A549 (cell line): ENCODE measurements around the gene TTC34. TPM values are rescaled to one million over a fixed set of nuclear protein-coding genes. Genes with fewer than 3 reads are reported as not detected.

Experiments used
- ATAC-seq, 2 experiments: fragments of 200-7000 bp in 1 of 2; fragments of >200 bp in 1 of 2; cut with Nextera tagmentation in 1 of 2; cut with Tn5 transposase in 1 of 2; 3 replicates each; pipeline versions ENCODE4 v1.8.0 to v1.9.1; 2018 to 2020; ENCODE audit warnings: mild to moderate bottlenecking in 1 of 2, moderate library complexity in 1 of 2
- CTCF ChIA-PET: fragments of 300-600 bp; sonication (Branson Sonifier 250); formaldehyde crosslinking; extraction: SDS; loops from one replicate; lab custom pipeline; 2021; ENCODE audit warnings: antibody characterized with exemption, inconsistent platforms; lab: Yijun Ruan, JAX
- POLR2A ChIA-PET: fragments of 350-600 bp; formaldehyde crosslinking; extraction: SDS; loops from one replicate; lab custom pipeline; 2021; ENCODE audit warnings: antibody characterized with exemption, inconsistent platforms; lab: Yijun Ruan, JAX
- DNase-seq, 2 experiments: peaks; one replicate each; pipeline versions ENCODE4 v3.0.0 to v3.0.0-alpha.2; 2011 to 2016; ENCODE audit warnings: low read depth in 1 of 2, low spot score in 1 of 2
- FAIRE-seq: peaks from 2 replicates; lab custom pipeline; 2011; peaks lifted over from hg19 to GRCh38; lab: Jason Lieb, UNC
- H3K27ac ChIP-seq, 2 experiments: fragments of >200 bp; sonication (Bioruptor Twin); formaldehyde crosslinking; 3 replicates each; pipeline ENCODE4 v1.5.1; 2016 to 2017
- H3K4me1 ChIP-seq: fragments of >200 bp; sonication (Bioruptor Twin); formaldehyde crosslinking; 3 replicates; pipeline ENCODE4 v1.6.1; 2016
- H3K4me2 ChIP-seq: fragments of >200 bp; sonication (Bioruptor Twin); formaldehyde crosslinking; 3 replicates; pipeline ENCODE4 v1.6.1; 2016
- H3K4me3 ChIP-seq: fragments of >200 bp; sonication (Bioruptor Twin); formaldehyde crosslinking; 3 replicates; pipeline ENCODE4 v1.5.1; 2016
- H3K9me3 ChIP-seq: fragments of >200 bp; sonication (Bioruptor Twin); formaldehyde crosslinking; 3 replicates; pipeline ENCODE4 v1.6.1; 2016
- BHLHE40 ChIP-seq: IDR thresholded peaks from 2 replicates; pipeline ENCODE4 v1.6.1; 2012; ENCODE audit warnings: low read depth, low read length, inconsistent platforms
- CBX8 ChIP-seq: fragments of 200-600 bp; sonication (generic); IDR thresholded peaks from 2 replicates; pipeline ENCODE4 v1.6.1; 2016
- CTCF ChIP-seq: fragments of >200 bp; sonication (Bioruptor Twin); formaldehyde crosslinking; IDR thresholded peaks from 3 replicates; pipeline ENCODE4 v1.5.1; 2016
- ESRRA ChIP-seq: fragments of 150-350 bp; IDR thresholded peaks from 2 replicates; pipeline ENCODE4 v1.6.1; 2014; ENCODE audit warnings: mild to moderate bottlenecking, low read length, borderline replicate concordance
- FOSB ChIP-seq: fragments of 250-450 bp; sonication (Bioruptor Pico); IDR thresholded peaks from 2 replicates; pipeline ENCODE4 v1.5.0; 2020; ENCODE audit warnings: mild to moderate bottlenecking, moderate library complexity
- FOXS1 ChIP-seq: fragments of 250-450 bp; sonication (Bioruptor Pico); IDR thresholded peaks from 2 replicates; pipeline ENCODE4 v1.5.0; 2020; ENCODE audit warnings: mild to moderate bottlenecking, moderate library complexity
- HEYL ChIP-seq: fragments of 250-450 bp; sonication (Bioruptor Pico); IDR thresholded peaks from 2 replicates; pipeline ENCODE4 v1.8.0; 2021; ENCODE audit warnings: mild to moderate bottlenecking, moderate library complexity
- HOXB13 ChIP-seq: fragments of 250-450 bp; sonication (Bioruptor Pico); IDR thresholded peaks from 2 replicates; pipeline ENCODE4 v1.5.0; 2020; ENCODE audit warnings: low read depth, mild to moderate bottlenecking, moderate library complexity
- HOXB5 ChIP-seq: fragments of 250-450 bp; sonication (Bioruptor Pico); IDR thresholded peaks from 2 replicates; pipeline ENCODE4 v1.5.0; 2020; ENCODE audit warnings: mild to moderate bottlenecking, moderate library complexity
- JUNB ChIP-seq: fragments of >200 bp; sonication (Bioruptor Twin); formaldehyde crosslinking; IDR thresholded peaks from 2 replicates; pipeline ENCODE4 v1.6.1; 2016
- NFE2L2 ChIP-seq: fragments of 150-350 bp; conservative IDR thresholded peaks from 2 replicates; pipeline ENCODE4 v1.6.1; 2014; ENCODE audit warnings: low read length
- NR3C1 ChIP-seq: fragments of >200 bp; sonication (Bioruptor Twin); formaldehyde crosslinking; IDR thresholded peaks from 3 replicates; pipeline ENCODE4 v1.6.1; 2017
- POLR2AphosphoS2 ChIP-seq: conservative IDR thresholded peaks from 2 replicates; pipeline ENCODE4 v1.6.1; 2012; ENCODE audit warnings: low read length, improper control_type of control experiment, inconsistent platforms
- RAD21 ChIP-seq, 2 experiments: fragments of >200 bp in 1 of 2; sonication (Bioruptor Twin) in 1 of 2; formaldehyde crosslinking in 1 of 2; IDR thresholded peaks in 1 of 2; conservative IDR thresholded peaks in 1 of 2; 2 replicates in 1 of 2; 3 replicates in 1 of 2; pipeline ENCODE4 v1.6.1; 2012 to 2018; ENCODE audit warnings: inconsistent platforms in 1 of 2
- RARB ChIP-seq: fragments of 250-450 bp; sonication (Bioruptor Pico); IDR thresholded peaks from 2 replicates; pipeline ENCODE4 v1.8.0; 2021; ENCODE audit warnings: mild to moderate bottlenecking, moderate library complexity
- RCOR1 ChIP-seq: fragments of 150-350 bp; IDR thresholded peaks from 2 replicates; pipeline ENCODE4 v1.6.1; 2014; ENCODE audit warnings: antibody characterized with exemption, low read length, low read depth
- SMC3 ChIP-seq: fragments of >200 bp; sonication (Bioruptor Twin); formaldehyde crosslinking; IDR thresholded peaks from 3 replicates; pipeline ENCODE4 v1.6.1; 2018; ENCODE audit warnings: inconsistent platforms
- SREBF2 ChIP-seq: fragments of 450-650 bp; IDR thresholded peaks from 2 replicates; pipeline ENCODE4 v1.6.1; 2014; ENCODE audit warnings: mild to moderate bottlenecking, moderate library complexity
- TFCP2L1 ChIP-seq: fragments of 250-450 bp; sonication (Bioruptor Pico); IDR thresholded peaks from 2 replicates; pipeline ENCODE4 v1.5.0; 2021; ENCODE audit warnings: mild to moderate bottlenecking
- WGBS: methylation state at CpG from one replicate; pipeline ENCODE4 v1.1.6; 2017; ENCODE audit errors: missing lambda C conversion rate; 5-methylcytosine and 5-hydroxymethylcytosine counted together
- polyA plus RNA-seq, 4 experiments: library from polyadenylated mRNA; depleted of rRNA in 3 of 4; stranded (reverse); fragments of >200 nt; fragmentation: RNase III in 1 of 4; extraction: RNeasy Plus Mini Kit Qiagen cat#74134 plus additional on column Dnase treatment in 1 of 4; gene quantifications; 2 replicates in 3 of 4; 3 replicates in 1 of 4; pipeline ENCODE4 v1.2.3, GENCODE V29; 2011 to 2017
- TF ChIP-seq, protein P1 (sequence below): IDR thresholded peaks from 2 replicates; pipeline ENCODE4 v1.6.1; 2012
- TF ChIP-seq, protein P2 (sequence below): fragments of 200-600 bp; sonication (generic); IDR thresholded peaks from 2 replicates; pipeline ENCODE4 v1.6.1; 2016; ENCODE audit warnings: antibody characterized with exemption, mild to moderate bottlenecking, moderate library complexity
- TF ChIP-seq, protein P3 (sequence below): IDR thresholded peaks from 2 replicates; pipeline ENCODE4 v1.6.1; 2012; ENCODE audit warnings: low read depth, borderline replicate concordance

Gene TTC34
- polyA plus RNA-seq, 2 of the 4 experiments (the other 2 are of a cell fraction), result 0.04 to 0.05 TPM

- POLR2A ChIA-PET, result no interaction called here
- CTCF ChIA-PET, result no interaction called here
- DNase-seq (no peak), ATAC-seq (no peak), FAIRE-seq (no peak)
- TF ChIP-seq ESRRA, result no peak
- TF ChIP-seq TFCP2L1 (CRISPR knock-in tag), result no peak
- no peak for TF ChIP-seq FOSB (CRISPR knock-in tag)
- TF ChIP-seq RCOR1, result no peak
- no peak for TF ChIP-seq CBX8
- TF ChIP-seq JUNB, result no peak
- H3K4me3 ChIP-seq, result no peak overlapping the region
- no peaks in the 10 kb centered on the region for H3K4me1 ChIP-seq
- H3K9me3 ChIP-seq, result no peaks in the 10 kb centered on the region
- H3K27ac ChIP-seq, result no peak overlapping the region
- 37% methylated on average over 15 of the region's 15 CpGs for WGBS
- no peak overlapping the region for H3K4me2 ChIP-seq
These were observed 199.1 kb downstream of the TTC34 start for GRCh38 chr1:2602311-2602835.

GRCh38 chr1:2601721-2602303 is 199.7 kb downstream of the TTC34 start:
- WGBS, result 60% methylated on average over 12 of the region's 18 CpGs
- no peak for DNase-seq
- TF ChIP-seq SREBF2 (no peak), HOXB13 (CRISPR knock-in tag) (no peak), RARB (CRISPR knock-in tag) (no peak), BHLHE40 (no peak), NR3C1 (no peak), FOXS1 (CRISPR knock-in tag) (no peak), HEYL (CRISPR knock-in tag) (no peak), HOXB5 (CRISPR knock-in tag) (no peak), CTCF (no peak), SMC3 (no peak), POLR2AphosphoS2 (no peak), RAD21 (conservative IDR thresholded peaks at IDR 0.05 in 1 of 2, IDR thresholded peaks at IDR 0.05 in 1 of 2) (no peak), ESRRA (no peak), NFE2L2 (no peak)
- TF ChIP-seq, protein P1, sequence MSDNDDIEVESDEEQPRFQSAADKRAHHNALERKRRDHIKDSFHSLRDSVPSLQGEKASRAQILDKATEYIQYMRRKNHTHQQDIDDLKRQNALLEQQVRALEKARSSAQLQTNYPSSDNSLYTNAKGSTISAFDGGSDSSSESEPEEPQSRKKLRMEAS, result no peak
- TF ChIP-seq, protein P2, sequence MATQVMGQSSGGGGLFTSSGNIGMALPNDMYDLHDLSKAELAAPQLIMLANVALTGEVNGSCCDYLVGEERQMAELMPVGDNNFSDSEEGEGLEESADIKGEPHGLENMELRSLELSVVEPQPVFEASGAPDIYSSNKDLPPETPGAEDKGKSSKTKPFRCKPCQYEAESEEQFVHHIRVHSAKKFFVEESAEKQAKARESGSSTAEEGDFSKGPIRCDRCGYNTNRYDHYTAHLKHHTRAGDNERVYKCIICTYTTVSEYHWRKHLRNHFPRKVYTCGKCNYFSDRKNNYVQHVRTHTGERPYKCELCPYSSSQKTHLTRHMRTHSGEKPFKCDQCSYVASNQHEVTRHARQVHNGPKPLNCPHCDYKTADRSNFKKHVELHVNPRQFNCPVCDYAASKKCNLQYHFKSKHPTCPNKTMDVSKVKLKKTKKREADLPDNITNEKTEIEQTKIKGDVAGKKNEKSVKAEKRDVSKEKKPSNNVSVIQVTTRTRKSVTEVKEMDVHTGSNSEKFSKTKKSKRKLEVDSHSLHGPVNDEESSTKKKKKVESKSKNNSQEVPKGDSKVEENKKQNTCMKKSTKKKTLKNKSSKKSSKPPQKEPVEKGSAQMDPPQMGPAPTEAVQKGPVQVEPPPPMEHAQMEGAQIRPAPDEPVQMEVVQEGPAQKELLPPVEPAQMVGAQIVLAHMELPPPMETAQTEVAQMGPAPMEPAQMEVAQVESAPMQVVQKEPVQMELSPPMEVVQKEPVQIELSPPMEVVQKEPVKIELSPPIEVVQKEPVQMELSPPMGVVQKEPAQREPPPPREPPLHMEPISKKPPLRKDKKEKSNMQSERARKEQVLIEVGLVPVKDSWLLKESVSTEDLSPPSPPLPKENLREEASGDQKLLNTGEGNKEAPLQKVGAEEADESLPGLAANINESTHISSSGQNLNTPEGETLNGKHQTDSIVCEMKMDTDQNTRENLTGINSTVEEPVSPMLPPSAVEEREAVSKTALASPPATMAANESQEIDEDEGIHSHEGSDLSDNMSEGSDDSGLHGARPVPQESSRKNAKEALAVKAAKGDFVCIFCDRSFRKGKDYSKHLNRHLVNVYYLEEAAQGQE, result no peak
- TF ChIP-seq, protein P3, sequence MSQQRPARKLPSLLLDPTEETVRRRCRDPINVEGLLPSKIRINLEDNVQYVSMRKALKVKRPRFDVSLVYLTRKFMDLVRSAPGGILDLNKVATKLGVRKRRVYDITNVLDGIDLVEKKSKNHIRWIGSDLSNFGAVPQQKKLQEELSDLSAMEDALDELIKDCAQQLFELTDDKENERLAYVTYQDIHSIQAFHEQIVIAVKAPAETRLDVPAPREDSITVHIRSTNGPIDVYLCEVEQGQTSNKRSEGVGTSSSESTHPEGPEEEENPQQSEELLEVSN, result no peak
- Histone ChIP-seq H3K27ac (no peak overlapping the region), H3K4me3 (no peak overlapping the region), H3K4me2 (no peak overlapping the region), H3K9me3 (no peaks in the 10 kb centered on the region), H3K4me1 (no peaks in the 10 kb centered on the region)
- no peak for ATAC-seq
- no peak for FAIRE-seq
- ChIA-PET CTCF (no interaction called here), POLR2A (no interaction called here)
